ENCODE results near the gene NFXL1. TPM values are rescaled to one million over a fixed set of nuclear protein-coding genes. Genes with fewer than 3 reads are reported as not detected.

Gene NFXL1
- total RNA-seq, 1 experiment from 2014 or later = 4.3 TPM

DNA sequence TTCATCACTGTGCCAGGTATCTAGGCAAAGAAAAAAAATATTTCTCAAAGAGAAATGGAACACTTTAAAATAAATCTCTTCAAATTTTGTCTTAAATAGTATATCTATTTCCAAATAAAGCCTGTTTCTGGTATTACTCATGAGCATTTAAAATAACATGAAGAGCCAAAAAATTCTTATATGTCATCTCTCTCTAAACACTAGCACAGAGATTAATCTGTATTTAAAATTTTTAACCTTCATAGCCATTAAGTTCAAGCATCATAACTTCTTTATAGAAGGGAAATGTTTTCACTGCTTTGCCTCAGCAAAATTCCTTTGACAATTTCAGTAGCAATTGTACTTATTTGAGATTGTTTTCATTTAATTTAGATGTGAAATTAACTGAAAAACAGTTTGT lies 71.4 kb downstream of the NFXL1 start:
- no peak for DNase-seq (ENCODE audit: low read depth, low spot score)
- in situ Hi-C loops (cut with HindIII; ENCODE audit: low pct_unique_long_range_greater_than_20kb, low sequenced_read_pairs) = no loop called here

DNA sequence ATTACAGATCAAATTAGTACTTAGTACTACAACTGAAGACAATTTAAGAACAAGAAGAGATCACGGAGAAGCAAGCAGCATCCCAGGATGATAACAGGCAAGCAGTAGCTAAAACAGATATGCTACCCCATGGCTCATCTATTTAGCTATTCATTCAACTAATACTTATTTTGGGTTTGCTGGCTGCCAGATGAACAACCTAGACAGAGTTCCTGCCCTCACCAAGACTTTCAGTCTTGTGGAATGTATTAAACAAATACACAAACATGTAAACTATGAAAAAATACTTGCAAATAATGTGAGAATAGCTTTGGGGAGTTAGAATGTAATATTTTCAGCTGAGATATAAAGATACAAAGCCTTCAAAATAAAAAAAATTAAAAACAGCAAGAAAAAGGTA lies 74.1 kb downstream of the NFXL1 start:
- no peak for DNase-seq (ENCODE audit: low read depth, low spot score)
- in situ Hi-C loops (cut with HindIII; ENCODE audit: low pct_unique_long_range_greater_than_20kb, low sequenced_read_pairs) = no loop called here

DNA sequence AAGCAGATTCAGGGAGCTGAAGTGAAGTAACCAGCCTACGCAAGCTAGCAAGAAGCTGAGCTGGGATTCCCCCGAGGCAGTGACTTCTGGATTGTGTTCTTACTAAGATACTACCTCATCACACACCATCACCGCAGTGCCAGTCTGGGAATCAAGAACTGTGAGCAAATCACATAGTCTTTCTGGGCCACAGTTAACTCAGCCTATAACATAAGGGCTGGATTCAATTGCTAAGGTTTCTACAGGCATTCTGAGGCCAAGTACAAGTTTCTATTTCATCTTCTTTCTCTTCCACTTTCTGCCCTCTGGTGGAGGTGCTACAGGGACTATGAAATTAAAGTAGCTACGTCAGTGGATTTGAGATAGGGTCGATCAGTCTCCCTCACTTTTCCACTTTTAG lies 75.1 kb downstream of the NFXL1 start:
- peak; percentile 52 for DNase-seq (ENCODE audit: low read depth, low spot score)
- in situ Hi-C loops (cut with HindIII; ENCODE audit: low pct_unique_long_range_greater_than_20kb, low sequenced_read_pairs) = no loop called here

DNA sequence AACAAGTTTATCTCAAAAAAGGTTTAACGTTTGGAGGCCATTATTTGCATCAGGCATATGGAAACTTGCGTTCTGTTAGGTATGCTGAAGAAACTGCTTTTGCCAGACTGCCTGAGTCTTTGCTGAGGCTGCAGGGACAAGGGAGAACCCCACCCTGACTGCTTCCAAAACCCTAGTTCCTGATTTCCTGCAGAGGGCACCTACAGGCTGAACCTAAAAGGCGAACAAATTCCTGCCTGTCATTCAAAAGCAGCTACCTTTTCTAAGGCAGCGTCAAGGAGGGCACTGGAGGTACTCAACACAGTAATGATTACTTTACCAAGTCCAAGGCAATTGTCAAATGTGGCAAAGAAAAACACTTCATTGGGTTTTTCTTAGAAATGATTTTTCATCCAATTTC lies 75.9 kb downstream of the NFXL1 start:
- DNase-seq (ENCODE audit: low read depth, low spot score) = no peak
- in situ Hi-C loops (cut with HindIII; ENCODE audit: low pct_unique_long_range_greater_than_20kb, low sequenced_read_pairs) = no loop called here

DNA sequence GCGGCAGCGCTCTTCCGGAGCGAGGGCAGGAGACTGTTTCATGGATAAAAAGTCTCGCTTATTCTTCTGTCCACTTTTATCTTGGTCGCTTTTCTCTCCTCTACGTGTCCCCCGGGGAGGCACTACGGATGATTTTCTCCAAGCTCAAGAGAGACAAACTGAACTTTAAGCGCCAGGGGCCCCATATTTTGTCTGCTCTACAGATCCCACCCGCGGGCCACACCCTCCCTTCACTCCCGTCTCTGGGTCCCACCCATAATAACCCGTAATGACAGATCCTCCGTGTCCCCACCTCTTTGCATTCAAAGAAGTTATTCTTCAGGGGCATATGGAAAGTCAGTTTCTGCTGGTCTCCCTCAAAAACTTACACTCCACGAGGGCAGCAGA lies 76.5 kb downstream of the NFXL1 start, which contains the start of gene CORIN:
Gene CORIN, minus strand, starts transcription at position 160 of the 387 bp plus-strand sequence. Its CDS starts 118 bp downstream, at position 42.
- in situ Hi-C loops (cut with HindIII; ENCODE audit: low pct_unique_long_range_greater_than_20kb, low sequenced_read_pairs) = no loop called here
- no peak for DNase-seq (ENCODE audit: low read depth, low spot score)

DNA sequence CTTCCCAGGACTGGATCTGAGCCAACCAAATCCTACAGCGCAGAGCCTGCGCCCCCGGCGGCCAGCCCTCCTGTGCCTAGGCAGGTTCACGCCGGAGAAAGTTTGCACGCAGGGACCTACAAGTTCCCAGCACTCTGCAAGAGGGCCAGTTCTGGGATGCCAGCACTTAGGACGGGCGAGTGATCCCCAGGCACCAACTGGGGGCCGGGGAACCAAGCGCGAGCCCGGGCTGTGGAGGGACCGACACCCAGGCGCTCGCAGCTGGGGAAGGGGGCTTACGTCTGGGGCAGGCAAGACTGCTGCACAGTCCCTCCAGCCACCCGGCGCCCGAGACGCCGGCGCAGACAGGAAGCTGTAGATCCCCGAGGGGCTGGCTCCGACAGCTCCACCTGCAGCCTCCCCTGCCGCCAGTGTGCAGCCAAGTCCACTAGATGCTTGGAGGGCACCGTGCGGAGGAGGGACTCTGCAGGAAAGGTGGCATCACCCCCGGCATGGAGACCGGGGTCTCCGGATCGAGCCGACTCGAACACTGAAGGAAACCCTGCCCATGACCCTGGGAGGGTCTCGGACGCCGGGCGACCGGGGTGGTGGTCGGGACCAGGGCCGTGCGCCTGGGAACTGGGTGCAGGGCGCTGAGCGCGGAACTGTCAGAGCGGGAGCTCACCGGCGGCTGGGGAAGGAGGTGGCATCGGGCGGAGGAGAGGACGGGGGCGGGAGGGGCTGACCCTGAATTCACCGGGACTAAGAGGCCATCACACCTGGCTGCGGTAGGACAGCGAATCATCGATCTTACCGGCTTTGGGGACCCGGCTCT lies 77.1 kb downstream of the NFXL1 start:
- DNase-seq (ENCODE audit: low read depth, low spot score) = no peak
- in situ Hi-C loops (cut with HindIII; ENCODE audit: low pct_unique_long_range_greater_than_20kb, low sequenced_read_pairs) = no loop called here

DNA sequence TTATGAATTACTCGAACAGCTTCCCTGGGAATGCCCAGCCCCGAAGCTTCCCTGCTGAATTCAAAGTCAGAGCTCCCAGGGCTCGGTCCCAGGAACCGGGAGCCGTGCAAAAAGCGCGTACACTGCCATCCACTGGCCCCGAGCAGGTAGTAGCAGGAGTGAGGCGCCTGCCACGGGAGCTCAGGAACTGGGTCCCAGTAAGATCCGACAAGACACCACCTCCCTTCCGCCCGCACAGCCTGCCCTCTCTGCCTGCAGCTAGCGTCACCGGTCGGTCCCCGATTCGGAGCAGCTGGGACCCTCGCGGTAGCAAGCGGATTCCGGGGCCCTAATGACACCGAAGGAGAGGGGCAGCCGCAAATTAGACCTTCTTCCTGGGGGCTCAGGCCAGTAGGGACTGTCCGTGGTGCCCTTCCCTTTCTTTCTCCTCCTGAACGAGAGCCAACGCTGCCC lies 77.7 kb downstream of the NFXL1 start:
- in situ Hi-C loops (cut with HindIII; ENCODE audit: low pct_unique_long_range_greater_than_20kb, low sequenced_read_pairs) = no loop called here
- peak; percentile 86 for DNase-seq (ENCODE audit: low read depth, low spot score)

DNA sequence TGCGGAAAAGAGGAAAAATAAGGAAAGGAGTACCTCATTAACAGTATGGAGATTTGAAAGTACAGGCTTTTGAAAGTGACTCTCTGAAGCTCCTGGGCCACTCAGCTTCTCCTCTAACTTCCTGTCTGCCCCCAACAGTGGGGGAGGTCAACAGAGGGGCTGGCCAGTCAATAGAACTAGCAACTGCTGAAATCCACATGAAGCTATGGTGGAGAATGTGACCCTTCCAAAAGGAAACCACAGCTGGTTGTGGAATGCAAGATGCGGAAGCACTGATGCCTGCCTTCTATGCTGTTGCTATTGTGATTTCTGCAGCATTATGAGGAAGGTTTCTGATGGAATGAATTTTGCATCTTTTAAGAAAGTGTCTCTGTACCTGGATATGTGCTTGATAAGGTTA lies 78.9 kb downstream of the NFXL1 start:
- in situ Hi-C loops (cut with HindIII; ENCODE audit: low pct_unique_long_range_greater_than_20kb, low sequenced_read_pairs) = no loop called here
- no peak for DNase-seq (ENCODE audit: low read depth, low spot score)

DNA sequence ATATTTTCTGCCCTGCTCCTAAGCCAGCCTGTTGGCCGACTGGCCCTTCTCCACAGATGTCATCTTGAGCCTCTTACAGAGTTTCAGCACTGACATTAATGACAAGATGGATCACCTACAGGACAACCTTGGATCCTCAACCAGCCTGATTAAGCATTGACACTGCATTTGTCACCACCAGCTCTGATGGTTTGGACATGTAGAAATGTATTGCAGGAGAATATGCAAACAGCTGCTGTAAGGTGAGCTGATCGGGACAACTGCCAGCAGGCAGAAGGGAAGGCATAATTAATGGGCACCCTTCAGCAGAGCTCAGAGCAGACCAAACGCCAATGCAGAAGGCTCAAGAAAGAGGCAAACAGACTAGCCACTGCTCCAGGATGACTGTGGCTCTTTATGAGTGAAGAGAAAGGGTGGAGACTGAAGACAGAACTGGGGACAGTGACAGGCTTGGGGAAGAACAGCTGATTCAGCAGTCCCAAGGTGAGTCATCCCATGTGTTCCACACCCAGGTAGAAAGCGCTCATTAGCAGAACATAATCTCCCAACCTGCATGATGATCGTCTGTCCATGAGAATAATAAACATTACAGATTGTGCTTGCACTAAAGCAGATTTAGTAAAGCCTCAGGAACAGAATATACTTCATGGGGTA lies 83.2 kb downstream of the NFXL1 start:
- in situ Hi-C loops (cut with HindIII; ENCODE audit: low pct_unique_long_range_greater_than_20kb, low sequenced_read_pairs) = no loop called here
- no peak for DNase-seq (ENCODE audit: low read depth, low spot score)

DNA sequence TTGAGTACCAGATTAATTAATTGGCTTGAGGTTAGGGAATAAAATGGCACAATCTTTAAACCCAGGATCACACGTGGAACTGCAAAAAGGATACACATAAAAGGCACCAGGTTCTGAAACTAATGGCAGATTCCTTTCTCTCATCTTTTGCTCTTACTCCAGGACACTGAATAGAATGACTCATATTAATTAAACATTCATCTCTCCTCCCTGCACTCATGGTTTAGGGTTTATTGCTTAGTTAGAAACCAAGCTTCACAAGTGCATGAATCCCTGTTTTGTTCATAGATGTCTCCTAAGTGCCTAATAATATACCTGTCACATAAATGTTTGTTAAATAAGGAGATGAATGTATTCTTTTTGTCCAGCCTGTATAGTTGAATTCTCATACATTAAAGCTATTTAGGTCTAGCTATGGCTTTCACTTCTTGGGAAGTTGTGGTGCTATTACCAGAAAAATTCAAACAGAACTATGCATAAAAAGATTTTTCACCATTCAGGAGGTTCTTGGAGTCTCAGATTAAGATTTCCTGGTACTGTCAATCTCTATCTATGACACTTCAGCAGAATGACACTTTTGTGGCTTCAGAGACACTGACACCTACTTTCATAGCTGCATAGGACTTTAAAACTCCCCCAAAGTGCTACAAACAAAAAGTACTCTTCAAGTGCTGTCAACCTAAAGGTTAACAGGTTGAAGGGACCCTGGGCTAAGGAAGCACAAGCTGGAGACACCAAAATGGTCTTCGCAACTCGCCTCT lies 83.9 kb downstream of the NFXL1 start:
- DNase-seq (ENCODE audit: low read depth, low spot score) = no peak
- in situ Hi-C loops (cut with HindIII; ENCODE audit: low pct_unique_long_range_greater_than_20kb, low sequenced_read_pairs) = no loop called here

DNA sequence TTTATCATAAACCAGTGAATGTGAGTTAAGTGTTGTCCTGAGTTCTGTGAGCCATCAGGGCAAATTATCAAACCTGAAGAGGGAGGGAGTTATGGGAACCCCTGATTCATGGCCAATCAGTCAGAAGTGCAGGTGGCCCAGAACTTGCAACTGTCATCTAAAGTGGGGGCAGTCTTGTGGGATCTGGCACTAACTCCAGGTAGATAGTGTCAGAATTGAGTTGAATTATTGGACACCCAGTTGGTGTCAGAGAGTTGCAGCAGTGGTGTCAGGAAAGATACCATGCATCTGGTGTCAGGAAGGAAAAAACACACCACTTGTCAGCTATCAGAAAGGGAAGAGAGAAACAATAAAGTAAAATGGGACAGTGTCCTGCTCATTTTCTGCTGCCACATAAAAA lies 84.9 kb downstream of the NFXL1 start:
- DNase-seq (ENCODE audit: low read depth, low spot score) = no peak
- in situ Hi-C loops (cut with HindIII; ENCODE audit: low pct_unique_long_range_greater_than_20kb, low sequenced_read_pairs) = no loop called here

DNA sequence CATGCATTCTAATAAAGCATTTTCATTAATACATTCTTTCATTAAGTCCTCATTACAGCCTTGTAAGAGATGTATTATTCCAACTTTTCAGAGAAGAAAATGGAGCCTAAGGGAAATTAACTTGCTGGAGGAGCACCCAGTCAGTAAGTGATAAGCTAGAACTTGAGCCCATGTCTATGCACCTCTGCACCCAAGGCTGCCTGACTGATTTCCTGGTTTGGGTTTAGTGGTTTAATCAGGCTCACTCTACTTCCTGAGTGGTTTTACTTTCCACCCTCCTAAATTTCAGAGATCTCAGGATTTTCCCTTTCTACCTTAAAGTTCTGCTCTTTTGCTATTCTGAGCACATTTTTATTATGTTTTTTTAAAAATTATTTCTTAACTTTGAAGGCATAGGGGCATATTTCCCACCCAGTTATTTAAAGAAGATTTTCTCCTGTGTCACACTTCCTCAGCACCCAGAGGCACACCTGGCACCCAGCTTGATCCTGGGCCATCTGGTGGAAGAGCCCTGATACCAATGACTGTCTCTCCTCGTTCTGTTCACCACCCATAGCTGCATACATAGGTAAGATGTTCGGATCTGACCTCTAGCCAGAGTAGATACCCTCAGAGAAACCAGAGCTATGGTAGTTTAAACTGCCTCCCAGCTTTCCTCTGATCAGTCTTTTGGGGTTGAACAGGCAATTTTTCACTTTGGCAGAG lies 86.9 kb downstream of the NFXL1 start:
- in situ Hi-C loops (cut with HindIII; ENCODE audit: low pct_unique_long_range_greater_than_20kb, low sequenced_read_pairs) = no loop called here
- DNase-seq (ENCODE audit: low read depth, low spot score) = no peak

DNA sequence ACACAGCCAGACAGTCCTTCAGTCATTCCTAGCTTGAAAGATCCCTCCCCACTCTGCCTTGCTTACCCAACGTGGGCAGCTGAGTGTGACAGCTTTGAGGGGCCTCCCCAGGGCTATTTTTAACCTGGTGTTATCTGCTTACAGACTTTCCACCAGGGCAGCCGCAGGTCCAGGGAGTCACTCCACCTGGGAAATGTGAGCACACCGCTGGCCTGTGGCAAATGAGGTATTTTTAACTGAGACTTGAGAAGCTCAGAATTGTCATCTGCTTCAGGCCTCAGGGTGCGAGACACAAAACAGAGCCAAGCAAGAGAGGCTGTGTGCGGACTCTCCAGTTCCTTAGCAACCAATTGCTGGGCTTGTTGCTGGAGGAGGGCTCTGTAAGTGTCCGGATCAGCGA lies 89.5 kb downstream of the NFXL1 start:
- in situ Hi-C loops (cut with HindIII; ENCODE audit: low pct_unique_long_range_greater_than_20kb, low sequenced_read_pairs) = no loop called here
- DNase-seq (ENCODE audit: low read depth, low spot score) = no peak

DNA sequence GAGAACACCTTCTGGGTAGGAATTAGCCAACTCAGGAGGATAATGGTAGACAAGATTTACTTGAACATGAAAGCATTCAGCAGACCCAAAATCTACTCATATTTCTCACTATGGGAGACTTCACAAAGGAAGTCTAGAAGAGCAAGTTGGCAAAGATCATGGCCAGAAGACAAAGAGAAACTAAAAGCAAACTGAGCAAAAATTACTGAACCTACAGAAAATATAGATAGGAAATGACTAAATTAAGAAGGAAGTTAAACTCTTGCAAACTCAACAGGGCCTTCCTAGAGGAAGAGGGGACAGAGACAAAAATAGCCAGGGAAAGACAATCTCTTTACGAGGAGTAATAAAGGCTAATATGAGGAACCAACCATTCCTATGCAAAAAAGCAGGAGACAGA lies 95.2 kb downstream of the NFXL1 start:
- in situ Hi-C loops (cut with HindIII; ENCODE audit: low pct_unique_long_range_greater_than_20kb, low sequenced_read_pairs) = no loop called here
- DNase-seq (ENCODE audit: low read depth, low spot score) = no peak

DNA sequence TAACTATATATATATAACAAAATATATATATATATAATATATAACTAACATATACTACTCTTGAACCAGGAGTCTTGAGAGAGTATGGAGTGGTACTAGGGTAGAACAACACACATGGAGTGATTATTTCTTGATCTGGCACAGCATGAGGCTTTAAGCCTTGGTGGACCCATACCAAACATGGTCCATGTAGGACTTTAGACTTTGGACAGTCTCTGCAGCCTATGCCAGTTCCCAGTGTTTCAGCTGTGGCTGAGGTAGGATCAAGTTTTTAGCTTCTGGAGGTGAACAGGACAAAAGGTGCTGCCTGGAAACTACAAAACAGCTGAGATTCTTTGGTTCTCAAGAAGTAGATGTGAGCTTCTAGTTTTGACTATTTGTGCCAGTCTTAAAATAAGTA lies 97.1 kb downstream of the NFXL1 start:
- in situ Hi-C loops (cut with HindIII; ENCODE audit: low pct_unique_long_range_greater_than_20kb, low sequenced_read_pairs) = no loop called here
- no peak for DNase-seq (ENCODE audit: low read depth, low spot score)

DNA sequence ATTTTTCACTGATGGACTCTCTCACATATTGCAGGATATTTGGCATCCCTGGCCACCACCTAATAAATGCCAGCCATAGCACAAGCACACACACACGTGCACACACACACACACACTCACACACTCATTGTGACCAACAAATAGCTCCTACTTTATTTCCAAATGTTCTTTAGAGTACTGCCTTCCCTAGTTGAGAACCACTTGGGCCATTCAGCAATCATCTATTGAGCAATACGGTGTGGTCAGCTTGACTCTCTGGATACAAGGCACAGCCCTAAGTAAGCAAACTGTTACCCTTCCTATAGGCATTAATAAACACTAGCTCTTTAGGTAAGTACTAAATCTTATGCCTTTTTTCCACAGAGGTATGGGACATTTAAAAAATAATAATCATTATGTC lies 97.6 kb downstream of the NFXL1 start:
- in situ Hi-C loops (cut with HindIII; ENCODE audit: low pct_unique_long_range_greater_than_20kb, low sequenced_read_pairs) = no loop called here
- no peak for DNase-seq (ENCODE audit: low read depth, low spot score)

DNA sequence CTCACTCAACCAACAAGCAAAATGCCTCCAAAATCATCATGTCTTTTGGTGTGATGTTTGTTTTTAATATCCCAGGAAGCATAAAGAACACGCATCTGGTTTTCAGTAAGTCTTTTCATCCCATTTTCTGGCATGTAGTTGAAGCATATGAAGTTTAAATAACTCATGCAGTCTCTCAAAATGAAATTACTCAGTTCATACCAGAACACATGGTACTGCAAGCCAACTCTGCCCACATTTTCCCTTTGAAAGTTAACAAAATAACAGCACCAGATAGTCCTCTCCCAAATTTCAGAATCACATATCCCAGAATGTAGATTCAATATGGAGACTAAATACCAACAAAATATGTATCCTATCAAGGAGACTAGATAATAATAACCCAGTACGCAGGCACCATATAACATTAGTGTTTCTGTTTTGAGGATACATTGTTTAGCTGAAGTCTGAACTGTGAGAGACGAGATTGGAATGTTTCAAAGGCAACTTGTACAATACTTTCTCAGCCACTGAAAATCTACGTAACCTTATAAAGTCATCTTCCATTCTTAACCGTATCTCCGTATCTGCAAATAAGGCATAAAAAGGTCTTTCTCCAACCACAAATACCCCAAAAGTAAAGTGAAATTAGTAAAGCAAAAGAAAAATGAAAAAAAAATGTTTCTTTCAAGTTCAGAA lies 99.6 kb downstream of the NFXL1 start:
- DNase-seq (ENCODE audit: low read depth, low spot score) = no peak
- in situ Hi-C loops (cut with HindIII; ENCODE audit: low pct_unique_long_range_greater_than_20kb, low sequenced_read_pairs) = no loop called here
